ENCODE data around the gene PDILT.

Gene PDILT

GRCh38 chr16:20396846-20397467 is 7.6 kb downstream of the PDILT start:
- no peak for DNase-seq (ENCODE audit: low read depth)
- TF ChIP-seq, protein P1, sequence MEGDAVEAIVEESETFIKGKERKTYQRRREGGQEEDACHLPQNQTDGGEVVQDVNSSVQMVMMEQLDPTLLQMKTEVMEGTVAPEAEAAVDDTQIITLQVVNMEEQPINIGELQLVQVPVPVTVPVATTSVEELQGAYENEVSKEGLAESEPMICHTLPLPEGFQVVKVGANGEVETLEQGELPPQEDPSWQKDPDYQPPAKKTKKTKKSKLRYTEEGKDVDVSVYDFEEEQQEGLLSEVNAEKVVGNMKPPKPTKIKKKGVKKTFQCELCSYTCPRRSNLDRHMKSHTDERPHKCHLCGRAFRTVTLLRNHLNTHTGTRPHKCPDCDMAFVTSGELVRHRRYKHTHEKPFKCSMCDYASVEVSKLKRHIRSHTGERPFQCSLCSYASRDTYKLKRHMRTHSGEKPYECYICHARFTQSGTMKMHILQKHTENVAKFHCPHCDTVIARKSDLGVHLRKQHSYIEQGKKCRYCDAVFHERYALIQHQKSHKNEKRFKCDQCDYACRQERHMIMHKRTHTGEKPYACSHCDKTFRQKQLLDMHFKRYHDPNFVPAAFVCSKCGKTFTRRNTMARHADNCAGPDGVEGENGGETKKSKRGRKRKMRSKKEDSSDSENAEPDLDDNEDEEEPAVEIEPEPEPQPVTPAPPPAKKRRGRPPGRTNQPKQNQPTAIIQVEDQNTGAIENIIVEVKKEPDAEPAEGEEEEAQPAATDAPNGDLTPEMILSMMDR (IDR thresholded peaks at IDR 0.05; ENCODE audit: control insufficient read depth, insufficient read depth, low read depth, low read length, missing control alignments): no peak
- H3K4me3 ChIP-seq (ENCODE audit: control insufficient read depth, low read depth, low read length): no peak overlapping the region

- DNase-seq (ENCODE audit: low read depth): no peak
- TF ChIP-seq, protein P1 (IDR thresholded peaks at IDR 0.05; ENCODE audit: control insufficient read depth, insufficient read depth, low read depth, low read length, missing control alignments): no peak
- no peak overlapping the region for H3K4me3 ChIP-seq (ENCODE audit: control insufficient read depth, low read depth, low read length)
Measured at GRCh38 chr16:20395946-20396345, 8.6 kb downstream of the PDILT start.

- H3K4me3 ChIP-seq (ENCODE audit: control insufficient read depth, low read depth, low read length): no peak overlapping the region
- TF ChIP-seq, protein P1 (IDR thresholded peaks at IDR 0.05; ENCODE audit: control insufficient read depth, insufficient read depth, low read depth, low read length, missing control alignments): no peak
- no peak for DNase-seq (ENCODE audit: low read depth)
Measured at GRCh38 chr16:20393801-20394577, 10.5 kb downstream of the PDILT start.

GRCh38 chr16:20391045-20391444 is 13.5 kb downstream of the PDILT start:
- no peak for DNase-seq (ENCODE audit: low read depth)
- TF ChIP-seq, protein P1 (IDR thresholded peaks at IDR 0.05; ENCODE audit: control insufficient read depth, insufficient read depth, low read depth, low read length, missing control alignments): no peak
- H3K4me3 ChIP-seq (ENCODE audit: control insufficient read depth, low read depth, low read length): no peak overlapping the region

- TF ChIP-seq, protein P1 (IDR thresholded peaks at IDR 0.05; ENCODE audit: control insufficient read depth, insufficient read depth, low read depth, low read length, missing control alignments): no peak
- no peak overlapping the region for H3K4me3 ChIP-seq (ENCODE audit: control insufficient read depth, low read depth, low read length)
- DNase-seq (ENCODE audit: low read depth): no peak
Measured at GRCh38 chr16:20388854-20389253, 15.7 kb downstream of the PDILT start.

GRCh38 chr16:20387978-20388377 is 16.6 kb downstream of the PDILT start:
- no peak for DNase-seq (ENCODE audit: low read depth)
- H3K4me3 ChIP-seq (ENCODE audit: control insufficient read depth, low read depth, low read length): no peak overlapping the region
- TF ChIP-seq, protein P1 (IDR thresholded peaks at IDR 0.05; ENCODE audit: control insufficient read depth, insufficient read depth, low read depth, low read length, missing control alignments): no peak

Data from AG09309 (cell line).